ENCODE results near the gene MAML3.

MAML3 gene

DNA sequence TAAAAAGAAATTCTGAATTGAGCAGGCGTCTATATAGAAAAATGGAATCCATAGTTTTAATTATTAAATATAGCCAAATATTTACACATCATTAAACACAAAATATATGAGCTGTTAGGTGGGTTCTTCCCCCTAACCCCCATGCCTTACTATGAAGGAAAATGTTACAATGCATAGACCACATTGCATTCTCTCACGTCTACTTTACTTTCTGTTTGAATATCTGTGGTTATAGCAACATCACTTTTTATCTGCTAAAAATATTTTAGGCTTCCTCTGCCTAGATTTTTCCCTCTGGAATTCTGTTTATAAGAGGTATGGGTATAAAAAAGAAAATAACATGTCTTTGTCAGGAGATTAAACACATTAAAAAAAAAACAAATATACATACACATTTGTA is 73.1 kb downstream of the MAML3 start:
- DNase-seq (ENCODE audit: extremely low read depth in 1 of 2, low read depth in 1 of 2): no peak

DNA sequence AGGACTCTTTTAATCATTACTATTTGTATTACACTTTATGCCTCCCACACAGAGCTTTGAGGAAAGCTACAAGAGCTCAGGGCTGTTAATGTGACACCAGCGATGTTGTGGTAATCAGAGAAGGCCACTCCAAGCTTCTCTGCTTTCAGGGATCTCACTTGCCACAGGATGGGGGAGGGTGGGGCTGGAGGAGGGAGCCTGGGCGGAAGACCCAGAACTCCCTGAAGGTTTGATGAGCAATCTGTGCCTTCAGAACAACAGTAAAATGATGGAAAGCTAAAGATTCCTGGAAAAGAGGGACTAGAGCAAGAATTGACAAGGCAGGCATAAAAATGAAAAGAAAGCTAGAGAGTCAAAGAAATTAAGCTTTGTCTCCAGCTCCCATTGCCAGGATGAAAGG is 75.6 kb downstream of the MAML3 start:
- no peak for DNase-seq (ENCODE audit: extremely low read depth in 1 of 2, low read depth in 1 of 2)

DNA sequence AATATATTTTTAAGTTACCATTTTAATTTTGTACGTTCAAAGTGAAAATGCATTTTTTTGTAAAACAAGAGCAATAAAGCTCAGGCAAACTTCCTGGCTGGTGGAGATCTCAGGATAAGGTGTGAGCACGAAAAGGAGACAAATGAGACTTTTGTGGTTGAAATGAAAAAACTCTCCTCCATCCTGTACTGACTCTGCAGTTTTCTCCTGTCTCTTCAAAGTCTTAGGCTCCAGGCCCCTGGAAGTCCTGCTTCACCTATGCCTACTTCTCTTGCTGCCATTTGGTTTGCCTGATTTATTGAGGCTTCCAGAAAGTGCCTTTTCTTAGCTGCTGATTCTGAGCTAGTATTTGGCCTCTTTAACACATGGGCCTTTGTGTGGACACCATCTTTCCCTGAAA is 77.7 kb downstream of the MAML3 start:
- no peak for DNase-seq (ENCODE audit: extremely low read depth in 1 of 2, low read depth in 1 of 2)

DNA sequence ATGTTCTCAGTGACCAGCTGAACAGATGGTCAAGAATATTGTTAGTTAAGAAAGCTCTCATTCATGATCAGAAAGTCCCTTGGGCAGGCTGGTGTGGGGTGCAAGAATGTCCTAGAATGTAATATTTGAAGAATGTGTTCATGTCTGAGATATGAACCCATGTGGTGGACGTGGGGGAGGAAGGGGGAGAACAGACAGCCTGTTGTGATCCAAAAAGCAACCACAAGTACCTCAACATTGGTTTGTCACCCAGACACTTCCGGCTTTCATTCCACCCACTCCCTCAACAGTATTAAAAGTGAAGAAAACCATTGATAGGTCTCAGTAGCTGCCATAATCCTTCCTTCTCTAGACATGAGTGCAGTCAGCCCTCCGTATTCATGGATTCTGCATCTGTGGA is 82.2 kb downstream of the MAML3 start:
- DNase-seq (ENCODE audit: extremely low read depth in 1 of 2, low read depth in 1 of 2): peak in 1 of 2 donors; percentile 24

DNA sequence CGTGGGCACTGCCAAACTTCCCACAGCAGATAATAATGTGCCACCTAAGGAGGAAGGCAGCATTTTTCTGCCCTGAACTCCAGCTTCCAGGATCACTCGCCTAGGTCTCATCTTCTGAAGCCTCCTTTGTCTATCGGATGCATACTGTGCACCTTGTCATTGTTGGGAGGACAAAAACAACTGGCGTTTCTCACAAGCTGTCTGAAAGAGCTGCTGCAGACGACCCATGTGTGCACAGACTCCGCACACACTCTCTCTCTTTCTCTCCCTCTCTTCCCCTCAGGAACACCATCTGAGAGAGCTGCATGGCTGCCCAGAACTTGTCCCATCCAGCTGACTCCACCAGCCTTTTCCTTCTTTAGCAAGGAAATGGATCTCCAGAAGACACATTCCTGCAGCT is 83.0 kb downstream of the MAML3 start:
- DNase-seq (ENCODE audit: extremely low read depth in 1 of 2, low read depth in 1 of 2): no peak

DNA sequence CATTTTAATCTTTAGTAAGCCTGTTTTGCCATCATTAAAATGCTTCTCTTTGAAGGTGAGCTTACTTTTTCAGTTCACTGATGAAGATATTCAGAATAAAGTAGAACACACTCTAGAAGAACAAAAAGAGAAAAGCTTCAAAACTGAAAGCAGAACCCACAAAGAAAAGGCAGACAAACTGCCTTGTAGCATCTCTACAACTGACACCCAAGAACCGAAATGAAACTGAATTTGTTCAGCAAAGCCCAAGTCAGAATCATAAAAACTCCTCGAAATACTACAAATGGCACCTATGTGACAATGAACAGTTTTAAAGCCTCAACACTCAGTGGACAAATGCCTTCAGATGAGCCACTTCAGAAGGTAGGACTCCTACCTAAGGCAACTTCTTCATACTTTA is 83.6 kb downstream of the MAML3 start:
- DNase-seq (ENCODE audit: extremely low read depth in 1 of 2, low read depth in 1 of 2): no peak

DNA sequence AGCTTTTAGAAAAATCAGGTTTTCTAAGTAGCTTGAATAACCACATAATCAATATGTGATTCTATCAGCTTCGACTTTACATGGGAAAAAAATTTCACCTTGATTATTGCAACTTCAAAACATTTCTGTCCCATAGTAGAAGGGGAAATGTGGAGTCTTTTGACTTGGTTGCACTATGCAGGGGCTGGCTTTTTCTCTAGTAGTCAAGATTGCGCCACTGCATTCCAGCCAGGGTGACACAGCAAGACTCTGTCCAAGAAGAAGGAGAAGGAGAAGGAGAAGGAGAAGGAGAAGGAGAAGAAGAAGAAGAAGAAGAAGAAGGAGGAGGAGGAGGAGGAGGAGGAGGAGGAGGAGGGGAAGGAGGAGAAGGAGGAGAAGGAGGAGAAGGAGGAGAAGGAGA is 84.9 kb downstream of the MAML3 start:
- no peak for DNase-seq (ENCODE audit: extremely low read depth in 1 of 2, low read depth in 1 of 2)

DNA sequence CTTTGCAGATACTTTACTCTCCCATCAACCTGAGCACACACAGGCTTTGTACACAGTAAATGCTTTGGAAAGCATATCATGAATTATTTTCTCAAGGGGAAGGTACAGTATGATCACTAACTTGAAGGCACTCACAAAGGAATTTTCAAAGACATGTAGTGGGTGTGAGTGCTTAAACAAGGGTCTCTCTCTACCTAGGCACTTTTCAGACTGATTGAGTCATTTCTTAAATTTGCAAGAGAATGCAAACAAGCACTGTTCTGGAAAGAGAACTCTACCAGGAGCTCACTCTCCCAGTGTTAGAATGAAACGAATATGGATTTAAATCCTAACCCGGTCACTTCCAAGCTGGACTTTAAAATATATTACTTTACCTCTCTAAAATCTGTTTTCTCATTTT is 85.7 kb downstream of the MAML3 start:
- DNase-seq (ENCODE audit: extremely low read depth in 1 of 2, low read depth in 1 of 2): no peak

DNA sequence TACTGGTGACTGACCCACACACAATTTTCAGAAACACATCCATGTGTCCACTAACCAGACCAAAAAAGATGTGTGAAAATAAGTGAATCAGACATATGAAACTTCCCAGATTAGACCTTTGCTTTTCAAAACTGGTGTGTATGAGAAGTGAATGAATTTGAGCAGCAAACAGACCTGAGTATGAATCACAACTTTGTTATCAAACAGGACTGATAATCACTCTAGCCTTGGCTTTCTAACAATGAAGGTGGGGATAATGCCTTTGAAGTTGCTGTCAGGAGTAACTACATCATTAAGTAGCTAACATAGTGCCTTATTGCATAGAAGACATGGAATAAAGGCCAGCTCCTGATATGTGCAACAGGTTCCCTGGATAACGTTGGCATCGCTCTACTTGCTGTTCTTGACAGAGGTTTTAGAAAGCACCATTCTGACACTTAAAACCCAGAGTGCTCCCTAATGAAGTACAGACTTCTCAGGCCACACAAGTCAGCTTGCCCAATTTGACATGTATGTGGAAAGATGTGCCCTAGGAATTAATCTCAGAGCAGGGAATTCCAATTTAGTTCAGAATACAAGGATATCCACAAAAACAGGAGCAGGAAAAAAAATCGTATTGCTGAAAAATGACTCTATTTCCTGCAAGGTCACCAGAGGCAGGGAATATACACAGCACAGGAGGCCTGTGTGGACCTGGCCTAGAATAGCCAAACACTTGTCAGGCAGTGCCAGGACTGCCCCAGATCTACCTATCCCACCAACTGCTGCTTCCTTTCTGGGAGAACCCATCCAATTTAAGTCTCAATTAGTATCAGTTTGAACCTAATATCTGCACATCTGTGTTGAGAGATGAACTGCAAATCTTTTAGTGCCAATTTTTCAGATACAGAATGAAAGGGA is 87.7 kb downstream of the MAML3 start:
- DNase-seq (ENCODE audit: extremely low read depth in 1 of 2, low read depth in 1 of 2): no peak

DNA sequence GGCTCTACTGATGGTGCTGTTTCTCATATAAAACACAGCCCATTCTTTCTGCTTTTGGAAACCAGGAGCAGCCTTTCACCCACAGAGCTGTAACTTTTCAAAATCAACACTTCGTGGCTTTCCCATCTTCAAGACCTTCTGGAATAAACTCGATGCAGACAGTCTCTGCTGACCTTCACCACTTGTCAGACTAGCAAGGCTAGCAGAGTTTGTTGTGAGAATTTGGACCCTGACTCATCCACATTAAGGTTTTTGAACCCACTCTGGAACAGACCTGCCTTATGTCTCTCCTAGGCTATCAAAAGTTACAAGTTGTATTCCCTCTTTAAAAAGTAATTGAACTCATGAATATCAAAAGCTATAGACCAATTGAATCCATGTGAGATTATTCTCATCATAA is 88.6 kb downstream of the MAML3 start:
- DNase-seq (ENCODE audit: extremely low read depth in 1 of 2, low read depth in 1 of 2): no peak

DNA sequence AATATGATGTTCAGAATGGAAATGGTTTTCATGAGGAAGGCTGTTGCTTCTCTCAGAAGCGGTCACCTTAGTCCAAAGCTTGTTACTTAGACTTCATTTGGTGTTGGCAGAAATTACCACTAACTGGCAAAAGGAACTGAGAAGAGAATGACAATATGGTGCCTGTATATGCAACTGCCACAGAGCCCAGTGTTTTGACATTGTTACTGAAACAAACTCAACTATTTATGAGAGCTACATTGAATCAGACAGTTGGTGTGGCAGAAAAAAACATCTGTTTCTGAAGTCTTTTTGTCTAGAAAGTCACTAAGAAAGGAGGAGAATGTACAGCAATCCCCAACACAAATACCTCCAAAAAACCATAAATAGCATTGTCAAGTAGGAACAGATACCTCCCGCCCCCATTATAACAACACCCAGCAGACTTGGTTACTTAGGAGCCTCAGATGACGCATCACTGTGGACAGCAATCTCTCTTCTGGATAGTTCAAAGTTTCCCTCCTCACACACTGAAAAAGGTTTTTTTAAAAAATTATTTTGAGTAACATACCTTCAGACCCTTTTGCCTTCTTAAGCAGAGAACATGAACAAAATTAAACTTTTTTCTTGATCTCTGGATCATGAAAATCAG is 92.2 kb downstream of the MAML3 start:
- DNase-seq (ENCODE audit: extremely low read depth in 1 of 2, low read depth in 1 of 2): no peak

DNA sequence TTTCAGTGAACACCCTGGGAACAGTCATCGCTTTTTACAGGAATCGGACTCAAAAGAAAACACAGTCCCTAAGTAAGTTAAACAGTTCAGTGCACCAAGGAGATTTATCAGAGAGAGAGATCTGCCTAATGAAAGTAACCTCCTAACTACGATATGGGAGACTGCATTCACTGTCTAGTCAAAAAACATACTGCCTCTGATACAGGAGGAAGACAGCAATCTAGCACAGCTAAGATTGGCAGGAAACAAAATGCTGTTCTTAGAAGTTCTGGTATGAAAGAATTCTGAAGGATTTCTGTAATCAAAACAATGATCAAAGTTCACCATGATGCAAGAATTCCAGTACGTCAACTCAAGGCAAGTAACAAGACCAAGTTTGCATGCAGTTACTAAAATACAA is 92.8 kb downstream of the MAML3 start:
- no peak for DNase-seq (ENCODE audit: extremely low read depth in 1 of 2, low read depth in 1 of 2)

DNA sequence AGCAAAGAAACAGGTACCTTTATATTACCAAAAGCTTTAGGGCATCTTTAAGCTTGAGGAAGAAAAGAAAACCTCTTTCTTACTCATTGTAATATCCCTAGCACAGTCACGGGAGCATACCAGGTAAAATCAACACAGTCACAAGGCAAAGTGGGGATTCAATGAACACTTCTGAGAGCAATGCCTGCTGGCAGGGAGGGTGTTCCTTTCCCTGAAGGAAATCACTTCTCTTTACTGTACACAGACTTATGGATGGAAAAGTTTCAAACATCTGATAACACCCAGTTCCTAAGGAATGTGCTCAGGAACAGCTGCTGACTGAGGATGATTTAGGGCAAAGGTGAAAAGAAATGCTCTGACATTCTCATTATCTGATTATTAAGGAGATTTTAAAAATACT is 94.8 kb downstream of the MAML3 start:
- DNase-seq (ENCODE audit: extremely low read depth in 1 of 2, low read depth in 1 of 2): no peak

DNA sequence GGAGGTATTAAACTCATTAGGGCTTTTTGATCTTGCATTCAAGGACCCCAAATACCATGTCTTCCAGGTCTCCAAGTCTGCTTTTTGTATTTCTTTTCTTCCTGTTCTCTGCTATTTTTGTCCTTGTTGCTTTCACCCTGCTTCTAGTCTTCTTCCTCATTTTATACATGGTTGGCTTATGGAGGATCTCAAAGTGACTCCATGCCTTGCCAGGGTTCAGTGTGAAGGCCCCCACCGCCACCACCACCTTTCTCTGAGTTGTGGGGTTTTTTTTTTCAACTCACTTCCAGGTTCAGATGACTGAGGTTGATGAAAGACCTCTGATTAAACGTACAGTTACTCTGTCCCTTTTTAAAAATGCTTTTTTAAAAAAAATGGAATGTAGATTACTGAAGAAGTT is 96.3 kb downstream of the MAML3 start:
- no peak for DNase-seq (ENCODE audit: extremely low read depth in 1 of 2, low read depth in 1 of 2)

DNA sequence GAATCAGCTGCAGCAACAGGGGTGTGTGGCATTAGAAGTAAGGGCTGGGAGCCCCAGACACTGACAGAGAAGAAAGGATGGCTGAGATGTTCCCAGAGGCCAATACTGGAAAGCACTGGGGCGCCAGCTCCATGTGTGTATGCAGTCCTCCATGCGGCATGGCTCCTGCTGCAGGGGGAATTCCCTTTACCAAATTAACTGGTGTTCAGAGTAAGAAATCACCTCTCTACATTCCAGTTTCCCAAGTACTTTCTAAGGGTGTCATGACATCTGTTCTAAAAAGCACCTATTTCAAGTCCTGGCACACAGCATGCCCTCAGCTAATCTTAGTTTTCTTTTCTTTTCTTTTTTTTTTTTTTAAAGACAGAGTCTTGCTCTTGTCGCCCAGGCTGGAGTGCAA is 98.0 kb downstream of the MAML3 start:
- no peak for DNase-seq (ENCODE audit: extremely low read depth in 1 of 2, low read depth in 1 of 2)

DNA sequence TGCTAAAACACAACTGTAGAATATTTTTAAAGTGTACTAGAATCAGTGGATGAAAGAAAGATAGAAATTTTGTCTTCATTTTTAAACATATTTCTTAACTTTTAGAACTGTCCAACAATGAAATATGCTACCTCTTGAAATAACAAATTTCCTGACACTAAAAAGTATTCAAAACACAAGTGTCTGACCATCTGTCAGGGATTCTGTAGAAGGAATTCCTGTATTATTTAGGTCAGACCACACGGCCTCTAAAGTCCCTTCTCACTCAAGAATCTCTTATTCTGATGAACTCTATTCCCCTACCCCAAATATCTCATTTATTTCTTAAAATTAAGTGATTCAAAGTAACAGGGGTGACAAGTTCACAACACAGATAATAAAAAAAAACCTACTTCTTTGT is 99.1 kb downstream of the MAML3 start:
- no peak for DNase-seq (ENCODE audit: extremely low read depth in 1 of 2, low read depth in 1 of 2)

DNA sequence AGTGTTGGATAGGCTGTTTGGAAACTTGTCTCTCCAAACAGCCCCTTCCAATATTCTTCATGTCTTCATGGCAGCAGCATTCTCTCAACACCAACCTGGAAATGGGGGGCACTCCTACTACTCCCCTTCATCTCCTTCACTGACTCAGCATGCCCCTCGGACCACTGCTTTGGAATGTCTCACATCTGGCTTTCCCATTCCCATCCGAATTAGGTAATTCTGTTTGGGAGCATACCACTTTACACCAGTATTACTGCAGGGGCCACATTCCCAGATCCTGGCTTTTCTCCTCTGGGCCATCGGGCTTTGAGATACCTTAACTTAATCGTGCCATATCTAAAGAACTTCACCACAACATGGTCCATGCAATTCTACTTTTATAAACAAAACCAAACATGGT is 100.8 kb downstream of the MAML3 start:
- DNase-seq (ENCODE audit: extremely low read depth in 1 of 2, low read depth in 1 of 2): no peak

DNA sequence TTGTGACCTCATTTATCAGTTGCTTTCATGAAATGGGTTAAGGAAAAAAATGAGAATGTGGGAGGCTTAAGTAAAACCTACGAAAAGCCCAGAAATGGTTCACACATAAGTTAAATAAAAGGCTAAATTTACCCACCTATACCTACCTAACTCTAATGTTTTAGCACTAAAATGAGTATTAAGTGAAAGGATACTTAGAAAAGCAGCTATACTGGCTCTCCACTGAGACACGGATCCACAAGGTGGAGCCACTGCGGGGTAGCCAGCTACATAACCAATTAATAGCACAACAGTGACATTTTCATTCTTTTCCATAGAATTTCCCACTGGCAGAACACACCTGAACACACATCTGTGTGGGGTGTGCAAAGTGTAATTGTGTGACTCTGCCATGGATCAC is 101.9 kb downstream of the MAML3 start:
- peak in 1 of 2 donors; percentile 5 for DNase-seq (ENCODE audit: extremely low read depth in 1 of 2, low read depth in 1 of 2)

DNA sequence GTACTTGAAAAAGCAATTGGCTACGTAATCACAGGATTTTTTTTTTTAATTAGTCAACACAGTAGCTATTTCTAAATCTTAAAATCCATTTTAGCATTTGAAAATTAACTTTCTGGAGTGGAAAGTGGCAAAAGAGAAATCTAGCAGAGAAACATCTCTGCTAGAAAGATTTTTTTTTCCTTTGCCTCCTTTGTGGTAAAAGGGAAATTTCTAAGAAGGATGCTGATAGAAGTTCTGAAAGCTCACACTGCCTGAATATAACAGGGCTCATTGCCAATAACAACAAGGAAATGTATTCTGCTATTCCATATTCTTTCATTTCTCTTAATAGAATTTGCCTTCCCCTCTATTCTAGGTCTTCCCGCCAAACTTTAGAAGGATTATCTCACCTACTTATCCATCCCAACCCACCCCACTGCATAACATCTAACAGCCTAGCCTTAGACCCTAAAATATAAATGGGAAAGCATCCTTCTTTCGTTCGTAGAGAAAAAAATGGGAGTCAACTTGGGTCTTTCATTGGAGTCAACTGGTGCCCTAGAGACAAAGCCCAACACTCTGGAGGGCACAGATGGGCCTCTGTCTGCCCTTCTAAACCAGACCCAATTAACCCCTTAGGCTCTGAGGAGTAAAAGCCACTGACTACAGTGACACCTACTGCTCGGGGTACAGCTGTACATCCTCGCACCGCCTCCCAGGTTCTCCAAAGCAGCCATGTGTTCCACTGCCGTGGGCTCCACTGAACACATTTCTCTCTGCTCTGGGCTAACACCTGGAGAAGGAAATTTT is 103.9 kb downstream of the MAML3 start:
- DNase-seq (ENCODE audit: extremely low read depth in 1 of 2, low read depth in 1 of 2): no peak

DNA sequence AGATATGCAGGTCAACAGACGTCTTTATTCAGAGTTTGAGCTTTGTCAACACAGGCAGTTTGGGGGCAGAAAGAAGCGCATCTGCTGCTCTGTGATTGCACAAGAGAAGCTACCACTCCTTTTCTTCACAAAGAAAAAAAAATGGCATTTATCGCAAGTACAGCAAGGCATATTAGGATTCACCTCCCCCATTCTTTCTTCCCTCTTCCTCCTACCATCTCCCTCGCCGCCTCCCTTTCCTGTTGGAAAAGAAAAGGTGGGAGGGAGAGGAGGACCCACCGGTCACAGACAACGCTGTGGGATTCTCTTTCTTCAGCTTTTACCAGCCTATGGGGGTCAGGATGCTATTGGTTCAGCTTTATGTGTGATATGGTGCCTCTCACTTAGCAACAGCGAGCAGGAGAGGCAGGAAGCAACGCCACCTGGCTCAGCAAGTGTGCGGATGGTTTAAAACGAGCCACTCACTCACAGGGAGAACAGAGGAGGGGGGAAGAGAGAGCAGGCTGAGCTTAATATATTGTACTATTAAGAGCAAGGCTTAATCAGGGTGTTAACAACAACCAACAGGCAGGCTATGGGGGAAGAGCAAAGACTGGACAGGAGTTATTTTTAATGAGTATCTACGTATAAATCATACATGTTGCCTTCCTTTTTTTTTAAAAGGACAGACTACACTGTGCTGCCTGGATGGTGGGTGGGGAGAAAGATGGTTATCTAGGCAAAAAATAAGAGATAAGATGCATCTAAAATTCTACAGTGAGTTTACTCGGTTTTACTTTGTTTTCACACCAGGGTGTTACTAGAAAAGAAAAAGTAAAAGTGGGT is 104.7 kb downstream of the MAML3 start:
- DNase-seq (ENCODE audit: extremely low read depth in 1 of 2, low read depth in 1 of 2): peak in 1 of 2 donors; percentile 17

DNA sequence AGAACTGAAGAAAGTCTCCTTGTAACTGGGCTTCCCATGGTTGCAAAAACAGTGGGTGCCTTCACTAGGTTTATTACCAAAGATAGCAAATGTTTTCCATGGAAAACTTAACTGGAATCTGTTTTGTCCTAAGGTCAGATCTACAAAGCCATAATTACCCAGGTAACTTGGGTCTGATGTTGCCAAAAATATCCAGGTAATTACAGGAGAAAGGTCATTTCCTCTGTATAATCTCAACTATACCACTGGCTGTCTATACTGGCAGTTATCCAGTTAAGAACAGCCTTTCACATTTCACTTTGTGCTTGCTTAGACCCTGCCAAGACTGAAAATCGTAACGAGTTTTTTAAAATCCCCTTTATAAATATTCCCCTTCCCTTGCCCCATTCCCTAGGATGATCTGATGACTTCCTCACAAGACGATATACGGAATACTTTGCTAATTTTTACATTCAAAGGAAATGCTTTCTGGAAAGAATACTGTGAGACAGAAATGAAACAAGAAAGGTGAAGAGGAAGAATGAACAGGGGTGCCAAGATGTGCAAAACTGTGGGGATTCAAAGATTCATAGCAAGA is 105.5 kb downstream of the MAML3 start:
- DNase-seq (ENCODE audit: extremely low read depth in 1 of 2, low read depth in 1 of 2): no peak
